Activated naive CD4-positive, alpha-beta T cell treated with anti-CD3 and anti-CD28 coated beads for 36 hours (primary cell): ENCODE data around the gene SPG21. TPM values are rescaled to one million over a fixed set of nuclear protein-coding genes. Genes with fewer than 3 reads are reported as not detected.

ENCODE experiments used
- CTCF ChIA-PET: fragments of 350-600 bp; sonication (Branson Sonifier 250); formaldehyde crosslinking; loops from one replicate; lab custom pipeline; 2021; ENCODE audit warnings: antibody characterized with exemption; lab: Charles Lee
- DNase-seq: peaks from one replicate; pipeline ENCODE4 v3.0.0-alpha.2; 2020
- H3K27ac Mint-ChIP-seq: one replicate; pipeline ENCODE4 v1.8.0; 2021; ENCODE audit warnings: mild to moderate bottlenecking, mixed read lengths
- H3K27me3 Mint-ChIP-seq: one replicate; pipeline ENCODE4 v1.8.0; 2021; ENCODE audit warnings: low read depth, mixed read lengths
- H3K36me3 Mint-ChIP-seq: one replicate; pipeline ENCODE4 v1.8.0; 2021; ENCODE audit warnings: low read depth, mixed read lengths
- H3K4me1 Mint-ChIP-seq: one replicate; pipeline ENCODE4 v1.8.0; 2021; ENCODE audit warnings: low read depth, mixed read lengths
- H3K4me3 Mint-ChIP-seq: one replicate; pipeline ENCODE4 v1.8.0; 2021; ENCODE audit warnings: mild to moderate bottlenecking, moderate library complexity, mixed read lengths
- H3K9me3 Mint-ChIP-seq: one replicate; pipeline ENCODE4 v1.8.0; 2021; ENCODE audit warnings: mixed read lengths
- intact Hi-C: fragments of 100-400 bp; cut with micrococcal nuclease; formaldehyde crosslinking; loops from one replicate; pipeline ENCODE4 v1.15.1; 2023
- total RNA-seq, 2 experiments: library from RNA; stranded (reverse); gene quantifications; one replicate each; pipeline ENCODE4 v1.2.3, GENCODE V29; 2021

SPG21 gene
- total RNA-seq, 2 experiments from 2014 or later = 67.7 to 68.0 TPM

DNA sequence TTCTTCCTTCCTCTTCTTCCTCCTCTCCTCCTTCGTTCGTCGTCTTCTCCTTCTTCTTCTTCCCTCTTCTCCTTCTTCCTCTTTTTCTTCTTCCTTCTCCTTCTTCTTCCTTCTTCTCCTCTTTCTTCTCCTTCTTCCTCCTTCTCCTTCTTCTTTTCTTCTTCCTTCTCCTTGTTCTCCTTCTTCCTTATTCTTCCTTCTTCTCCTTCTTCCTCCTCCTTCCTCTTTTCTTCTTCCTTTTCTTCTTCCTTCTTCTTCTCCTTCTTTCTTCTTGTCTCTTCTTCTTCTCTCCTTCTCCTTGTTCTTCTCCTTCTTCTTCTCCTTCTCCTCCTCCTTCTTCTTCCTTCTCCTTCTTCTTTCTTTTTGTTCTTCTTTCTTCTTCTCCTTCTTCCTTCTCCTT, 35.3 kb downstream of the SPG21 start:
- intact Hi-C loops = no loop called here
- no peak for DNase-seq
- H3K36me3 Mint-ChIP-seq = peaks cover 11% of the 10 kb centered on the region
- CTCF ChIA-PET = no interaction called here
- H3K9me3 Mint-ChIP-seq = no peaks in the 10 kb centered on the region
- H3K27me3 Mint-ChIP-seq = no peaks in the 10 kb centered on the region
- no peak overlapping the region for H3K4me3 Mint-ChIP-seq
- peak overlapping the region; percentile 1 for H3K27ac Mint-ChIP-seq
- peaks cover 16% of the 10 kb centered on the region for H3K4me1 Mint-ChIP-seq

DNA sequence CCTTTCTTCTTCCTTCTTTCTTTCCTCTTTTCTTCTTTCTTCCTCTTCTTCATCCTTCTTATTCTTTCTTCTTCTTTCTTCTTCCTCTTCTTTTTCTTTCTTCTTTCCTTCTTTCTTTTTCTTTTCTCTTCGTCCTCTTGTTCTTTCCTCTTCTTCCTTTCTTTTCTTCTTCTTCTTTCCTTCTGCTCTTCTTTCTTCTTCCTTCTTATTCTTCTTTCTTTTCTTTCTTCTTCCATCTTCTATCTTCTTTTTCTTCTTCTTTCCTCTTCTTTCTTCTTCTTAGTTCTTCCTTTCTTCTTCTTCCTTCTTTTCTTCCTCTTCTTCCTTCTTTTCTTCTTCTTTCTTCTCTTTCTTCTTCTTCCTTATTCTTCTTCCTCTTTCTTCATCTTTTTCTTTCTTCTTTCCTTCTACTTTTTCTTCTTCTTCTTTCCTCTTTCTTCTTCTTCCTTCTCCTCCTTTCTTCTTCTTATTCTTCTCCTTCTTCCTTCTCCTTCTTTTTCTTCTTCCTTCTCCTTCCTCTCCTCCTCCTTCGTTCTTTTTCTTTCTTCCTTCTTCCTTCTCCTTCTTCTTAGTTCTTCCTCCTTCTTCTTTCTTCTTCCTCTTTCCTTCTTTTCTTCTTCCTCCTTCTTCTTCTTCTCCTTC, 37.8 kb downstream of the SPG21 start:
- Mint-ChIP-seq H3K36me3 (peaks cover 7% of the 10 kb centered on the region), H3K27ac (no peak overlapping the region), H3K27me3 (no peaks in the 10 kb centered on the region), H3K9me3 (no peaks in the 10 kb centered on the region), H3K4me3 (no peak overlapping the region), H3K4me1 (peaks cover 16% of the 10 kb centered on the region)
- intact Hi-C loops = no loop called here
- CTCF ChIA-PET = no interaction called here
- DNase-seq = no peak

DNA sequence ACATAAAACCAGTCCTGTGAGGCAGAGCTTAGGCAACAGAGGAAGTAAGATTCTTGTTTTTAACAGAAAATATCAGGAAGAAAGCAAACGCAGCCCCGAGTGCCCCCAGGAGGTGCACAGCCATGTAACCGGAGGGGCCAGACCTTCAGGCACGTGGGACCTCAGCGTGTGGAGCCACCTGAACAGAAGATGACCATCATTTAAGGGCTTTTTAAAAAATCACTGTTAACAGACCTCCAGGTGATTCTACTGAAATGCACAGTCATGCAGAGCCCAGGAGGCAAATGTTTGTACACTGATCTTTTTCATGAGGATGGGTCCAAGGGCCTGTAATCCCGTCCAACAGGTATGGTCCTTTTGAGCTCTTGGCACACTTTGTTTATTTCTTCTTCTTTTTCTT, 38.8 kb downstream of the SPG21 start:
- H3K4me1 Mint-ChIP-seq = peaks cover 16% of the 10 kb centered on the region

DNA sequence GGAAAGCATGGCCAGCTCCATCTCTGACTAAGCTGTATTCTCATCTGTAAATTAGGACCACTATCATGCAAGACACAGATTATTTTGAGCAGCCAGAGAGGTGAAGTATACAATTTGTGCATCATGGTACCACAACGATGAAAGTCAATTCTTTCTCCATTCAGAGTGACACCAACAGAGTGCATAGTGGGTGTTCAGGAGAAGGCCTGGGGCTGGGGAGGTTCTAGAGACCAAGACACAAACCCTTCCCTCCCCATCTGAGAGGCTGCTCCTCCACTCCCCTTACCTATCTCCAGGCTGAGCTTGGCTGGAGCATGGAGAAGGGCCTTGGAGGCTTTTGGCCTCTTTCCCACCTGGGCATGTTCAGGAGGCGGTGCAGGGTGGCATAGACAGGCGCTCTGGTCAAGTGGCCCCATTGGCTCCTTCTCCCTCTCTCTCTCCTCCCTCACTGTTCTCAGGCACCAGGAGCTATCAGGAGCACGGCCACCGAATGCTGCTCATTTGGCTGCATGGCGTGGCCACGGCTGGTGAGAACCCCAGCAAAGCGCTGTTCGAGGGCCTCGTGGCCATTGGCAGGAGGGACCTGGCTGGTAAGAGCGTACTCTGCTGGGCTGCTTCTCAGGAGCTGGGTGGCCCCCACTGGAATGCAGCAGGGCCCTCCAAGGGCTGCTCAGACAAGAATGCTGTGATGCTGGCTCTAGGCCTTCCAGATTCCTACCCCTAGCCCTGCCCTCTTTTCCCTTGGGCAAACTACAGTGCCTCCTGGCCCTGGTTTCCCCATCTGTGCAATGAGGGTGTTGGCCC, 40.1 kb downstream of the SPG21 start:
- H3K27ac Mint-ChIP-seq = no peak overlapping the region
- CTCF ChIA-PET = interaction anchor here (0.9 kb wide), 1 partner anchor 266 kb away, joined by 4 read pairs; no protein-coding TSS in a partner anchor

More for the DNA sequence above, 38.8 kb downstream of the SPG21 start:
- DNase-seq = no peak
- intact Hi-C loops = no loop called here
- Mint-ChIP-seq H3K9me3 (no peaks in the 10 kb centered on the region), H3K27me3 (no peaks in the 10 kb centered on the region), H3K36me3 (peaks cover 6% of the 10 kb centered on the region), H3K27ac (no peak overlapping the region), H3K4me3 (no peak overlapping the region)
- CTCF ChIA-PET = no interaction called here

DNA sequence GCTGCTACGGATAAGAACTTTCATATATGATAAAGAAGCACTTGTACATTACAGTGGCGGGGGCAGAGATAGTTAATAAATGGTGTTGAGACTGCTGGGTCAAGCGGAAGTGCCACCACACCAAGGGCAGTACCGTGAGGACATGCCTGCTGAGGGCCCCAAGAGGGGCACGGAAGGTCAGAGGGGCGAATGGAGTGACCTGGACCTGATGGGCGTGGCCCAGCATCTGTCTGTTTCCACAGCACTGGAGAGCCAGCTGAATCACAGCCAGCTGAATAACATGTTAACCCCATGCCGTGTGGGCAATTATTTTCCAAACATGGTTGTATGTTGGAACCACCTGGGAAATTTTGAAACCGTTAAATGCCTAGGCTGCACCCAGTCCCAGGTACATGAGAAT, 40.8 kb downstream of the SPG21 start:
- Mint-ChIP-seq H3K4me1 (peaks cover 8% of the 10 kb centered on the region), H3K27me3 (no peaks in the 10 kb centered on the region), H3K27ac (no peak overlapping the region), H3K9me3 (no peaks in the 10 kb centered on the region), H3K4me3 (no peak overlapping the region), H3K36me3 (no peaks in the 10 kb centered on the region)
- intact Hi-C loops = no loop called here
- CTCF ChIA-PET = interaction anchor here (0.9 kb wide), 1 partner anchor 265 kb away, joined by 4 read pairs; no protein-coding TSS in a partner anchor
- no peak for DNase-seq

More for the DNA sequence above, 40.1 kb downstream of the SPG21 start:
- intact Hi-C loops = no loop called here
- H3K27me3 Mint-ChIP-seq = no peaks in the 10 kb centered on the region
- H3K4me1 Mint-ChIP-seq = peaks cover 13% of the 10 kb centered on the region
- no peak for DNase-seq
- peaks cover 1% of the 10 kb centered on the region for H3K36me3 Mint-ChIP-seq
- H3K4me3 Mint-ChIP-seq = no peak overlapping the region
- no peaks in the 10 kb centered on the region for H3K9me3 Mint-ChIP-seq

DNA sequence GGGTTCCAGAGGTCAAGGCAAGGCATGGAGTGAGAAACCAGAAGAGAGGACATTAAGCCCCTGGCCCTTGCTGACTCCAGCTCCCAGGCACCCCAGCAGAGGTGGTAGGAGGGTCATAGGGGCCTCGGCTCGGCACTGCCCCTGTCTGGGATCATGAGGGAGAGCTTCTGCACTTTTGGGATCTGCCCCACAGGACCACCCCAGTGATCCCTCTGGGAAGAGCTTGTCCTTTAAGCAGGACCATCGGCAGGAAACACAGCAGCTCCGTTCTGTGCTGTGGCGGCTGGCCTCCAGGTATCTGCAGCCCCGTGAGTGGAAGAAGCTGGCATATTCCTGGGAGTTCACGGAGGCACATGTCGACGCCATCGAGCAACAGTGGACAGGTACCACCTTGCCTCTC, 42.5 kb downstream of the SPG21 start:
- Mint-ChIP-seq H3K27me3 (no peaks in the 10 kb centered on the region), H3K4me1 (no peaks in the 10 kb centered on the region), H3K9me3 (no peaks in the 10 kb centered on the region), H3K36me3 (no peaks in the 10 kb centered on the region), H3K4me3 (no peak overlapping the region), H3K27ac (no peak overlapping the region)
- no peak for DNase-seq
- intact Hi-C loops = no loop called here
- CTCF ChIA-PET = no interaction called here

DNA sequence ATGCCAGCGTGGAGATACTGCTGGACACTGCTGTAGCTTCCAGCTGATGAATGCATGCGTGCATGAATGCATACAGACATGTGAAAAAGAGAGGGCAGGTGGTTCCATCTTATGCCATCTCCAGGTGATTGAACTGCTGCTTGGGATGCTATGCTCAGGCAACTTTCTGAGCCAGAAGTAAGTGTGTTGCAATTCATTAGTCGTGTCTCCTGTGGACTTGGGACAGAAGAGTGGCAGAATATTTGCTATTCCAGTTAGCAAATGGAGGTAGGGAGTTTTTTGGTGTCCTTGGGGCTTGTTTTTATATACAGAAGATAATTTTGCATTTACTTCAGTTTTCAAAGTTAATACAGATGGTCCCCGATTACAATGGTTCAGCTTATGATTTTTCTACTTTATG, 44.8 kb downstream of the SPG21 start:
- H3K4me1 Mint-ChIP-seq = no peaks in the 10 kb centered on the region
- no peaks in the 10 kb centered on the region for H3K27me3 Mint-ChIP-seq
- no peaks in the 10 kb centered on the region for H3K9me3 Mint-ChIP-seq
- no peaks in the 10 kb centered on the region for H3K36me3 Mint-ChIP-seq
- DNase-seq = no peak
- no peak overlapping the region for H3K27ac Mint-ChIP-seq
- CTCF ChIA-PET = interaction anchor here (0.9 to 1.3 kb wide), 2 partner anchors 29 to 135 kb away, joined by 4 read pairs; no protein-coding TSS in a partner anchor
- intact Hi-C loops = no loop called here
- H3K4me3 Mint-ChIP-seq = no peak overlapping the region

DNA sequence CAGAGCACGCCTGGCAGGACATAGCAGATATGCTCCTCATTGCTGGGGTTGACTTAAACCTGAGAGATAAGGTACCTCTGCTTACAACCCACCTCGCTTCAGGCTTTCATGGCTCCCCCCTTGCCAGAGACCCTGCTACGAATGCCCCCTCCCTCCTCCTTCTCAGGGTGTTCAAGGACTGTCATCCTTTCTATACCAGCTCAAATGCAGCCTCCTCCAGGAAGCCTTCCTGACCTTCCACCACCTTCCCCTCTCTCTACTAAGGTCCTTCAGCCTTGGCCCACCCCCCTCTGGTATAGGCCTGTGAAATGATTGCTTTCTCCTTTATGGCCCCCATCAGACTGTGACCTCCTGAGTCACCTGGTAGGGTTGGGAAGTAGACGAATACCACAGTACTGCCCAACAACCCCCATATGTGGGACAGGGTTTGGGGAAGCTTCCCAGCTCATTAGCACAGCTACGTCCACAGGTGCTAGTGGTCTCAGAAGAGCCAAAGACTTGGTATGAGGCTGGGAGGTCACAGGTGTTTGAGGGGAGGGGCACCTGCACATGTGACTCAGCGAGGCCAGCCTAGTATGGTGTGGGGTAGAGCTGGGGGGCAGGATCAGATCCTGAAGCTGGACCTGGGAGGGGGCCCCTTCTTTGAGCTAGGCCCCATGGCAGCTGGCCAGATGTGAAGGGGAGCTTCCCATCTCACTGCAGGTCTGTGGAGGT, 46.0 kb downstream of the SPG21 start:
- no peak overlapping the region for H3K27ac Mint-ChIP-seq
- CTCF ChIA-PET = interaction anchor here (0.6 to 1.3 kb wide), 3 partner anchors 28 to 253 kb away, joined by 3 to 4 read pairs (median 3); no protein-coding TSS in a partner anchor
- intact Hi-C loops = no loop called here
- no peaks in the 10 kb centered on the region for H3K36me3 Mint-ChIP-seq
- no peak for DNase-seq
- H3K27me3 Mint-ChIP-seq = no peaks in the 10 kb centered on the region
- no peaks in the 10 kb centered on the region for H3K4me1 Mint-ChIP-seq
- no peak overlapping the region for H3K4me3 Mint-ChIP-seq
- no peaks in the 10 kb centered on the region for H3K9me3 Mint-ChIP-seq

DNA sequence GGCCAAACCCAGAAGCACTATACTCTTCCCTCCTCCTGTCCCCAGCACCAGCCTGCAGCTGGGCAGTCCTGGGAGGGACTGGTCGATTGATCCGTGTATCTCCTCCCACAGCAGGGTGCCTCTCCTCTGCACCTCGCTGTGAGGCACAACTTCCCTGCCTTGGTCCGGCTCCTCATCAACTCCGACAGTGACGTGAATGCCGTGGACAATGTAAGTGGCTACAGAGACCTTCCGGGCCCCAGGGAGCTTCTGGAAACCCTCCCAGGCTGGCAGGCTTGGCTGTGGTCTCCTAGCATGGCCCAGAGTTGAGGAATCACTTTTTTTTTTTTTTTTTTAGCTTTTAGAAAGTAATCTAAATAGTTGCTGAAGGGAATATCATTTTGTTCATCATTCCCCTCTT, 47.4 kb downstream of the SPG21 start:
- intact Hi-C loops = no loop called here
- Mint-ChIP-seq H3K27me3 (no peaks in the 10 kb centered on the region), H3K9me3 (no peaks in the 10 kb centered on the region), H3K36me3 (no peaks in the 10 kb centered on the region), H3K27ac (no peak overlapping the region), H3K4me1 (no peaks in the 10 kb centered on the region), H3K4me3 (no peak overlapping the region)
- no peak for DNase-seq
- CTCF ChIA-PET = no interaction called here

DNA sequence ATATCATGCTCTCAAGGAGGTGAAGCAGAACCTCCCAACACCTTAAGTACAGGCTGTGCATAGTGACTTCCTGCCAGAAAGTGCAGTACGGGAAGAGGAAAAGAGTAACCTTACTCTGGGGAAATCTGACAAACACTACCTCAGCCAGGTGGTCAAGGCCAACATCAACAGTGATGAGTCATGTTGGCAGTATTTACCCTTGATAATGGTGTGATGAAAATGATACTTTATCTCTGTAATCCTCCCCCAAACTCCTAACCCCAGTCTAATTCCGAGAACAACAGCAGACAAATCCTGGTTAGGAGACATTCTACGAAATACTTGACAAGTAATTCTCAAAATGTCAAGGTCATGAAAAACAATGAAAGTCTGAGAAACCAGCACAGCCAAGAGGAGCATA, 51.5 kb downstream of the SPG21 start:
- Mint-ChIP-seq H3K27ac (no peak overlapping the region), H3K36me3 (no peaks in the 10 kb centered on the region), H3K4me3 (no peak overlapping the region), H3K9me3 (no peaks in the 10 kb centered on the region), H3K27me3 (no peaks in the 10 kb centered on the region), H3K4me1 (no peaks in the 10 kb centered on the region)
- CTCF ChIA-PET = no interaction called here
- no peak for DNase-seq
- intact Hi-C loops = no loop called here

DNA sequence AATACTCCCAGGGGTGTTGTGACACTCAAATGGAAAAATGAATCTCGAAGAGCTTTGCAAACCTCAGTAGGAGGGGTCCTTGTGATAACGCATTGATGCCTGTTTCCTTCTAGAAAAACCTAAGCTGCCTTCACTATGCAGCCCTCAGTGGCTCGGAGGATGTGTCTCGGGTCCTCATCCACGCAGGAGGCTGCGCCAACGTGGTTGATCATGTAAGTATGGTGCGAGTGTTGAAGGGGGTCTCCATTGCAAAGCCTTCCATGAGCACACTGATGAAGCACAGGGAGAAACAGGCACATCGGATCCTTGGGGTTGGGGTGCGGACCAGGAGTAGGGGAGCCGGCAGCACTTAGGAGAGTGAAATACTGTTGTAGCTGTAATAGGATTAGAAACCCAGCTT, 55.7 kb downstream of the SPG21 start:
- Mint-ChIP-seq H3K27ac (no peak overlapping the region), H3K36me3 (no peaks in the 10 kb centered on the region), H3K27me3 (no peaks in the 10 kb centered on the region), H3K4me3 (no peak overlapping the region), H3K9me3 (no peaks in the 10 kb centered on the region), H3K4me1 (no peaks in the 10 kb centered on the region)
- no peak for DNase-seq
- intact Hi-C loops = no loop called here
- CTCF ChIA-PET = no interaction called here

DNA sequence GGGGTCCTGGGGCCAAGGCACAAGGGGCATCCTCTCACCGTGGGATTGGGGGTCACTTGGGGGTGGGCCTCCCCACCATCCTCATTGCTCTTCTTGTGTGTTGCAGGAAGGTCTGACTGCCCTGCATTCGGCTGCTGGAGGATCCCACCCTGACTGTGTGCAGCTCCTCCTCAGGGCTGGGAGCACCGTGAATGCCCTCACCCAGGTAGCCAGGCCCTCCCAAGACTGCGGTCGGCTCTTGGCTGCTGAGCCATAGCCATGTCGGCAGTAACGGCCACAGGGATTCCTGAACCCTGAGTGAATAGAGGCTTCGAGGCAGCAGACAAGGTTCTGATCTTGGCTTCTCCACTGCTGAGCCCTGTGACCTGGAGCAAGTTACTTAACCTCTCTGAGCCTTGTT, 58.3 kb downstream of the SPG21 start:
- CTCF ChIA-PET = no interaction called here
- no peaks in the 10 kb centered on the region for H3K9me3 Mint-ChIP-seq
- no peaks in the 10 kb centered on the region for H3K36me3 Mint-ChIP-seq
- no peaks in the 10 kb centered on the region for H3K27me3 Mint-ChIP-seq
- H3K4me1 Mint-ChIP-seq = no peaks in the 10 kb centered on the region
- H3K27ac Mint-ChIP-seq = no peak overlapping the region
- H3K4me3 Mint-ChIP-seq = no peak overlapping the region
- intact Hi-C loops = no loop called here
- DNase-seq = no peak
